Measurements from ENCODE around the gene C19orf47.
"Not testable (repeated sequence)": the region's sequence is repeated elsewhere in the genome, so short reads cannot be mapped to it uniquely, and the experiment has no call there.

The C19orf47 gene

GRCh38 chr19:40344422-40344821, 3.8 kb downstream of the C19orf47 start:
- no peaks in the 10 kb centered on the region for H3K27me3 Mint-ChIP-seq (ENCODE audit: low read depth)
- H3K36me3 Mint-ChIP-seq (ENCODE audit: low read depth) = peaks cover 3% of the 10 kb centered on the region
- H3K4me3 Mint-ChIP-seq = no peak overlapping the region
- H3K27ac Mint-ChIP-seq = peak overlapping the region; percentile 19
- no peak for DNase-seq (ENCODE audit: low spot score)
- H3K9me3 Mint-ChIP-seq = no peaks in the 10 kb centered on the region
- peaks cover 18% of the 10 kb centered on the region for H3K4me1 Mint-ChIP-seq (ENCODE audit: low read depth)

GRCh38 chr19:40342644-40343311, 5.4 kb downstream of the C19orf47 start:
- H3K4me3 Mint-ChIP-seq = no peak overlapping the region
- no peaks in the 10 kb centered on the region for H3K9me3 Mint-ChIP-seq
- DNase-seq (ENCODE audit: low spot score) = no peak
- H3K4me1 Mint-ChIP-seq (ENCODE audit: low read depth) = peaks cover 12% of the 10 kb centered on the region
- H3K27ac Mint-ChIP-seq = peak overlapping the region; percentile 16
- peaks cover 10% of the 10 kb centered on the region for H3K36me3 Mint-ChIP-seq (ENCODE audit: low read depth)
- no peaks in the 10 kb centered on the region for H3K27me3 Mint-ChIP-seq (ENCODE audit: low read depth)

- DNase-seq (ENCODE audit: low spot score) = no peak
- Mint-ChIP-seq H3K36me3 (ENCODE audit: low read depth) (peaks cover 10% of the 10 kb centered on the region), H3K9me3 (no peaks in the 10 kb centered on the region), H3K27ac (peak overlapping the region; percentile 16), H3K4me3 (no peak overlapping the region), H3K27me3 (ENCODE audit: low read depth) (no peaks in the 10 kb centered on the region), H3K4me1 (ENCODE audit: low read depth) (peaks cover 6% of the 10 kb centered on the region)
Measured at GRCh38 chr19:40341601-40342482, 6.4 kb downstream of the C19orf47 start.

GRCh38 chr19:40339018-40339728, 9.0 kb downstream of the C19orf47 start:
- Mint-ChIP-seq H3K27ac (no peak overlapping the region), H3K9me3 (no peaks in the 10 kb centered on the region), H3K4me3 (no peak overlapping the region), H3K36me3 (ENCODE audit: low read depth) (peaks cover 17% of the 10 kb centered on the region), H3K27me3 (ENCODE audit: low read depth) (no peaks in the 10 kb centered on the region), H3K4me1 (ENCODE audit: low read depth) (peaks cover 1% of the 10 kb centered on the region)
- DNase-seq (ENCODE audit: low spot score) = no peak

- Mint-ChIP-seq H3K4me3 (no peak overlapping the region), H3K27ac (no peak overlapping the region), H3K27me3 (ENCODE audit: low read depth) (no peaks in the 10 kb centered on the region), H3K4me1 (ENCODE audit: low read depth) (peaks cover 1% of the 10 kb centered on the region), H3K36me3 (ENCODE audit: low read depth) (peaks cover 26% of the 10 kb centered on the region), H3K9me3 (no peaks in the 10 kb centered on the region)
- no peak for DNase-seq (ENCODE audit: low spot score)
Measured at GRCh38 chr19:40337594-40337993, 10.6 kb downstream of the C19orf47 start.

GRCh38 chr19:40337107-40337506, 11.1 kb downstream of the C19orf47 start:
- Mint-ChIP-seq H3K4me1 (ENCODE audit: low read depth) (peaks cover 1% of the 10 kb centered on the region), H3K27ac (no peak overlapping the region), H3K27me3 (ENCODE audit: low read depth) (no peaks in the 10 kb centered on the region), H3K36me3 (ENCODE audit: low read depth) (peaks cover 26% of the 10 kb centered on the region), H3K9me3 (no peaks in the 10 kb centered on the region), H3K4me3 (no peak overlapping the region)
- no peak for DNase-seq (ENCODE audit: low spot score)

GRCh38 chr19:40336601-40336900, 11.6 kb downstream of the C19orf47 start:
- H3K27me3 Mint-ChIP-seq (ENCODE audit: low read depth) = no peaks in the 10 kb centered on the region

GRCh38 chr19:40335855-40336600, 12.2 kb downstream of the C19orf47 start:
- Mint-ChIP-seq H3K36me3 (ENCODE audit: low read depth) (peaks cover 33% of the 10 kb centered on the region), H3K4me1 (ENCODE audit: low read depth) (peaks cover 1% of the 10 kb centered on the region), H3K9me3 (no peaks in the 10 kb centered on the region), H3K4me3 (no peak overlapping the region), H3K27ac (no peak overlapping the region), H3K27me3 (ENCODE audit: low read depth) (no peaks in the 10 kb centered on the region)
- no peak for DNase-seq (ENCODE audit: low spot score)

More at GRCh38 chr19:40336601-40336900, 11.6 kb downstream of the C19orf47 start:
- no peak overlapping the region for H3K27ac Mint-ChIP-seq
- H3K4me1 Mint-ChIP-seq (ENCODE audit: low read depth) = peaks cover 1% of the 10 kb centered on the region
- DNase-seq (ENCODE audit: low spot score) = no peak
- H3K36me3 Mint-ChIP-seq (ENCODE audit: low read depth) = peaks cover 28% of the 10 kb centered on the region
- H3K4me3 Mint-ChIP-seq = no peak overlapping the region
- no peaks in the 10 kb centered on the region for H3K9me3 Mint-ChIP-seq

- Mint-ChIP-seq H3K9me3 (no peaks in the 10 kb centered on the region), H3K4me3 (no peak overlapping the region), H3K27ac (no peak overlapping the region), H3K27me3 (ENCODE audit: low read depth) (no peaks in the 10 kb centered on the region), H3K4me1 (ENCODE audit: low read depth) (peaks cover 1% of the 10 kb centered on the region), H3K36me3 (ENCODE audit: low read depth) (peaks cover 33% of the 10 kb centered on the region)
- no peak for DNase-seq (ENCODE audit: low spot score)
Measured at GRCh38 chr19:40335101-40335500, 13.1 kb downstream of the C19orf47 start.

- H3K9me3 Mint-ChIP-seq; H3K27me3 Mint-ChIP-seq (ENCODE audit: low read depth); H3K4me3 Mint-ChIP-seq; DNase-seq (ENCODE audit: low spot score); H3K27ac Mint-ChIP-seq; H3K4me1 Mint-ChIP-seq (ENCODE audit: low read depth): not testable (repeated sequence)
- peaks cover 31% of the 10 kb centered on the region for H3K36me3 Mint-ChIP-seq (ENCODE audit: low read depth)
Measured at GRCh38 chr19:40333083-40333482, 15.1 kb downstream of the C19orf47 start.

- no peak overlapping the region for H3K4me3 Mint-ChIP-seq
- H3K27ac Mint-ChIP-seq = no peak overlapping the region
- H3K4me1 Mint-ChIP-seq (ENCODE audit: low read depth) = no peaks in the 10 kb centered on the region
- H3K9me3 Mint-ChIP-seq = no peaks in the 10 kb centered on the region
- peaks cover 31% of the 10 kb centered on the region for H3K36me3 Mint-ChIP-seq (ENCODE audit: low read depth)
- no peaks in the 10 kb centered on the region for H3K27me3 Mint-ChIP-seq (ENCODE audit: low read depth)
- DNase-seq (ENCODE audit: low spot score) = no peak
Measured at GRCh38 chr19:40332669-40333068, 15.5 kb downstream of the C19orf47 start.

- no peaks in the 10 kb centered on the region for H3K27me3 Mint-ChIP-seq (ENCODE audit: low read depth)
- no peak overlapping the region for H3K4me3 Mint-ChIP-seq
- DNase-seq (ENCODE audit: low spot score) = no peak
- H3K4me1 Mint-ChIP-seq (ENCODE audit: low read depth) = no peaks in the 10 kb centered on the region
- no peaks in the 10 kb centered on the region for H3K9me3 Mint-ChIP-seq
- peaks cover 31% of the 10 kb centered on the region for H3K36me3 Mint-ChIP-seq (ENCODE audit: low read depth)
- no peak overlapping the region for H3K27ac Mint-ChIP-seq
Measured at GRCh38 chr19:40331052-40331451, 17.1 kb downstream of the C19orf47 start.

- Mint-ChIP-seq H3K27me3 (ENCODE audit: low read depth) (no peaks in the 10 kb centered on the region), H3K9me3 (no peaks in the 10 kb centered on the region), H3K4me1 (ENCODE audit: low read depth) (no peaks in the 10 kb centered on the region), H3K27ac (no peak overlapping the region), H3K36me3 (ENCODE audit: low read depth) (peaks cover 41% of the 10 kb centered on the region), H3K4me3 (no peak overlapping the region)
- DNase-seq (ENCODE audit: low spot score) = no peak
Measured at GRCh38 chr19:40326201-40326600, 22.0 kb downstream of the C19orf47 start.

Data from T-helper 2 cell treated with Interferon-gamma antibody and Interleukin-4, amounts not matched to agents 5 μg/mL and 100 μg/mL, for 36 hours (primary cell).